ENCODE results near the gene ZNF830.
A peak's percentile ranks its signal among the peaks of the same experiment; 100 is the strongest.

Gene ZNF830

DNA sequence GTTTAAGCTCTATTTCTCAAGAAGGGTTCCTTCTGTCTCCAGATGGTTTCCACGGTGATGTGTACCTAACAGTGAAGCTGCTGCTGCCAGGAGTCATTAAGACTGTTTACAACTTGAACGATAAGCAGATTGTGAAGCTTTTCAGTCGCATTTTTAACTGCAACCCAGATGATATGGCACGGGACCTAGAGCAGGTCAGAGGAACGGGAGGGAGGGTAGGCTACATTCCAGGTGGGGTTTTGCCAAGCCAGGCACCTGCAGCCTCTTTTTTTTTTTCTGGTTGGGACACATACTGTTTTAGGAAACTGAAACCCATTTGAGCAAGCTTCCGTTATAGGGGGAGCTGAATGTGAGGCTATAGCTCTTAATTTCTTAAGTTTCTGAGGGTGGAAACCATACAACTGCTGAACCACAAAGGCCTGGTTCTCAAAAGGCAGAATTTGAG lies 29.6 kb downstream of the ZNF830 start:
- no peak overlapping the region for H3K4me3 ChIP-seq (ENCODE audit: low read depth, low read length)
- DNase-seq (ENCODE audit: low read depth): peak; percentile 10
- TF ChIP-seq CTCF (IDR thresholded peaks at IDR 0.05; ENCODE audit: low read depth, low read length, missing control alignments): no peak

DNA sequence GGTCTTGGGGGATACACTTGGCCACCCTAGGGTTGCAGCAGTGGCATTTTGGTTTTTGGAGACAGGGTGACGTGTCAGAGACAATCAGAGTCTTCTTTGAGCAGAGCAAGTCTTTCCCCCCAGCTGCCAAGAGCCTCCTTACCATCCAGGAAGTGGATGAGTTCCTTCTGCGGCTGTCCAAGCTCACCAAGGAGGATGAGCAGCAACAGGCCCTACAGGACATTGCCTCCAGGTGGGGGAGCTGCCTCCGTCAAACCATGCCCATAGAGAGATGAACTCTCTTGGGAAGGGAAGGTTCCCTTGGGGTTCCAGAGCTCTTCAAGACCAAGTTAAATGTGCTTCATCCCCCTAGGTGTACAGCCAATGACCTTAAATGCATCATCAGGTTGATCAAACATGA lies 30.3 kb downstream of the ZNF830 start:
- TF ChIP-seq CTCF (IDR thresholded peaks at IDR 0.05; ENCODE audit: low read depth, low read length, missing control alignments): no peak
- no peak overlapping the region for H3K4me3 ChIP-seq (ENCODE audit: low read depth, low read length)
- no peak for DNase-seq (ENCODE audit: low read depth)

DNA sequence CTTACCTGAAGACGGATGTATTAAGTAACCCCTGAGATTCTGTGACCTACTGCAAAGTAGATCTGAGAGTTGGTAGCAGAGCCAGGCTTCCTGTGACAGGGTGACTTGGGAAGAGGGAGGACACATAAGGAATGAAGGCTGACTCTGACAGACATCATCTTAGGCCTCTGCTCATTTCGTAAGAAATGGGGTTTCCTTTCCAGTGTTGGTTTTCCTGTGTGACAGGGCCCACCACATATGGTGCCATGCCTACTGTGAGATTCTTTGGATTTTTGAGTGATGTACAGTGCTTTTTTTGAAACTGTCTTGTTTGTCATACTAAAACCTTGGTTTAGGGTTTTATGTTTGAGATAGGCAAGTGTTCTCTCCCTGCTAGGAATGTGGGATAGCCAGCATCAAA lies 31.7 kb downstream of the ZNF830 start:
- no peak overlapping the region for H3K4me3 ChIP-seq (ENCODE audit: low read depth, low read length)
- no peak for DNase-seq (ENCODE audit: low read depth)
- no peak for TF ChIP-seq CTCF (IDR thresholded peaks at IDR 0.05; ENCODE audit: low read depth, low read length, missing control alignments)

DNA sequence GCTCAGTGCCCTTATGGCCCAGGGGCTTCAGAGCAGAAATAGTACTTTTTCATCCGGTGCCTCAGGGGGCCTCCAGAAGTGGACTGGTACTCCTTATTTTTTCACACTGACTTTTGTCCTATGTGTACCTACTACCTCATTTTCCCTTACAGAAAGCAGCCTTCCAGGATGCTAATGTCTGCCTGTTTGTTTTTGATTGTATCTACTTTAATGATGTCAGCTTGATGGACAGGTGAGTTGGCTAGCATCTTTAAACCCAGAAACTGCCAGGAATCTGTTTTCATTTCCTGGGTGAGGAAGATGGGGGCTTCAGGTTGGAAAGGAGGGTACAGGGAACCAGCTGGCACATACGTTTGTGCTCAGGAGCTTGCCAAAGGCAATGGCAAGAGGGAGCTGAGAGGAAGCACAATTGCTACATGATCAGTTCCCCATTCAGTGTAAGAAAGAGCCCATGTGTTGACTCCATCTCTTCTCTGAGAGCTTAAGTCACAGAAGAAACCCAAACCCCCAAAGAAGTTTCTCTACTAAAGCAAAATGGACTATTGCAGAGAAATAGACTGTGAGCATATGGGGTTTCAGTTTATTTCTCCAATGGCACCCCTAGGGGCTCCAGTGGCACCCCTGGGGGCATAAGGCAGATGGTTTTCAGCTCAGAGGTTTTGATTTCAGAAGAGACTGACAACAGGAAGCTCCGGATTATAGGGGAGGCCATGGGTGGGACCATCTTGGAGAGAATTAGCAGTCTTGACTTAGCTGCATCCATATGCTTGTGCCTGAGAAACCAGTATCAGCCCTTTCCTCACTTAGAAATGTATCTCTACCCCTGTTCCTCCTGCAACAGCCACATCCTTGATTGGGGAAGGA lies 35.3 kb downstream of the ZNF830 start:
- no peak overlapping the region for H3K4me3 ChIP-seq (ENCODE audit: low read depth, low read length)
- TF ChIP-seq CTCF (IDR thresholded peaks at IDR 0.05; ENCODE audit: low read depth, low read length, missing control alignments): no peak
- DNase-seq (ENCODE audit: low read depth): no peak

DNA sequence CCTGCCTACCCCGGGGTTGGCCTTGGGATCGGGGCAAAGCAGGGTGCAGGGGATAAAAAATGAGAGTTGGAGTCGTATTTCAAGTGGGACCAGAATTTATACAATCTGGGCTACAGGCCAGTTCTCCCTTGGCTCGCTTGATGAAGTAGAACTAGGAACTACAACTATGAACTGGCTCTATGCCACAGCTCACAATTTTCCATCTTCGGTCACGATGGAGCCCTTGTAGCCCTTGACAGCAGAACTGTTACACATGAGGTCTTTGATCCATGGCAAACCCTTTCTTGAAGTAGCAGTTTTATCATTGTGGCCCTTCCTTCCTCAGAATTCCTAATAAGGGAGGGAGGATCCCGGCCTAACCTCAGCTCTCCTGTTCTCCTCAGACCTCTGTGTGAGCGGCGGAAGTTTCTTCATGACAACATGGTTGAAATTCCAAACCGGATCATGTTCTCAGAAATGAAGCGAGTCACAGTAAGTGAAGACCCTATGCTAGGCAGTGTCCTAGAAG lies 36.1 kb downstream of the ZNF830 start:
- DNase-seq (ENCODE audit: low read depth): no peak

GRCh38 chr17:34998205-34998604 lies 36.9 kb downstream of the ZNF830 start:
- peak; percentile 10 for DNase-seq (ENCODE audit: low read depth)
- peak; percentile 96 for TF ChIP-seq CTCF (IDR thresholded peaks at IDR 0.05; ENCODE audit: low read depth, low read length, missing control alignments)
- no peak overlapping the region for H3K4me3 ChIP-seq (ENCODE audit: low read depth, low read length)

More for the DNA sequence above, 36.1 kb downstream of the ZNF830 start:
- no peak overlapping the region for H3K4me3 ChIP-seq (ENCODE audit: low read depth, low read length)
- TF ChIP-seq CTCF (IDR thresholded peaks at IDR 0.05; ENCODE audit: low read depth, low read length, missing control alignments): no peak
